SK-N-SH (cell line): ENCODE measurements around the gene ADAMTS14.

Experiments
- CTCF ChIP-seq: fragments of 200-600 bp; sonication (generic); IDR thresholded peaks from 2 replicates; pipeline ENCODE4 v1.6.1; 2017; ENCODE audit warnings: antibody characterized with exemption, mild to moderate bottlenecking, moderate library complexity
- EP300 ChIP-seq, 2 experiments: IDR thresholded peaks; 2 replicates each; pipeline versions ENCODE4 v1.4.0 to v1.6.1; 2012; ENCODE audit warnings: borderline replicate concordance in 1 of 2, low read depth in 1 of 2, low read length in 1 of 2
- EZH2phosphoT487 ChIP-seq: fragments of 200-600 bp; sonication (generic); IDR thresholded peaks from 2 replicates; pipeline ENCODE4 v1.6.1; 2017; ENCODE audit warnings: low read depth, mixed run types, mild to moderate bottlenecking, antibody characterized with exemption, moderate library complexity, borderline replicate concordance
- FOXJ3 ChIP-seq: sonication (generic); formaldehyde crosslinking; IDR thresholded peaks from 2 replicates; pipeline ENCODE4 v1.5.1; 2020; ENCODE audit warnings: mild to moderate bottlenecking, missing genetic modification reagents
- FOXM1 ChIP-seq: IDR thresholded peaks from 2 replicates; pipeline ENCODE4 v1.4.0; 2012; ENCODE audit warnings: low read depth, mild to moderate bottlenecking
- NFIC ChIP-seq: IDR thresholded peaks from 2 replicates; pipeline ENCODE4 v1.4.0; 2012; ENCODE audit warnings: borderline replicate concordance
- POLR2AphosphoS5 ChIP-seq: IDR thresholded peaks from 2 replicates; pipeline ENCODE4 v1.6.1; 2012; ENCODE audit warnings: low read depth, low read length
- RAD21 ChIP-seq: IDR thresholded peaks from 2 replicates; pipeline ENCODE4 v1.6.1; 2012; ENCODE audit warnings: mild to moderate bottlenecking, low read length
- REST ChIP-seq: IDR thresholded peaks from 2 replicates; pipeline ENCODE4 v1.6.1; 2012; ENCODE audit warnings: mild to moderate bottlenecking, low read depth, low read length, moderate library complexity
- SMC3 ChIP-seq: IDR thresholded peaks from 2 replicates; pipeline ENCODE4 v1.6.1; 2012; ENCODE audit warnings: low read depth, low read length, improper control_type of control experiment
- TAF1 ChIP-seq: IDR thresholded peaks from 2 replicates; pipeline ENCODE4 v1.6.1; 2012; ENCODE audit warnings: low read depth, mild to moderate bottlenecking, low read length, moderate library complexity, borderline replicate concordance
- USF2 ChIP-seq: fragments of 150-350 bp; IDR thresholded peaks from 2 replicates; pipeline ENCODE4 v1.6.1; 2017; ENCODE audit warnings: antibody characterized with exemption, low read length, low read depth, borderline replicate concordance
- YY1 ChIP-seq: IDR thresholded peaks from 2 replicates; pipeline ENCODE4 v1.4.0; 2012; ENCODE audit warnings: low read depth, mild to moderate bottlenecking
- ZBTB33 ChIP-seq: IDR thresholded peaks from 2 replicates; pipeline ENCODE4 v1.4.0; 2012; ENCODE audit warnings: low read depth, borderline replicate concordance

GRCh38 chr10:70737250-70737649, 64.9 kb downstream of the ADAMTS14 start:
- TF ChIP-seq CTCF: no peak
- TF ChIP-seq TAF1: no peak
- no peak for TF ChIP-seq EP300 (IDR thresholded peaks at IDR 0.05; ENCODE audit: borderline replicate concordance in 1 of 2, low read depth in 1 of 2, low read length in 1 of 2)
- TF ChIP-seq ZBTB33: no peak
- TF ChIP-seq POLR2AphosphoS5: no peak
- TF ChIP-seq FOXJ3 (CRISPR knock-in tag): no peak
- TF ChIP-seq FOXM1: no peak
- TF ChIP-seq SMC3: no peak
- TF ChIP-seq NFIC: no peak
- TF ChIP-seq YY1: no peak
- TF ChIP-seq REST: no peak
- TF ChIP-seq RAD21: no peak
- TF ChIP-seq EZH2phosphoT487: no peak
- TF ChIP-seq USF2: no peak
